ENCODE measurements around the gene APC.

DNA sequence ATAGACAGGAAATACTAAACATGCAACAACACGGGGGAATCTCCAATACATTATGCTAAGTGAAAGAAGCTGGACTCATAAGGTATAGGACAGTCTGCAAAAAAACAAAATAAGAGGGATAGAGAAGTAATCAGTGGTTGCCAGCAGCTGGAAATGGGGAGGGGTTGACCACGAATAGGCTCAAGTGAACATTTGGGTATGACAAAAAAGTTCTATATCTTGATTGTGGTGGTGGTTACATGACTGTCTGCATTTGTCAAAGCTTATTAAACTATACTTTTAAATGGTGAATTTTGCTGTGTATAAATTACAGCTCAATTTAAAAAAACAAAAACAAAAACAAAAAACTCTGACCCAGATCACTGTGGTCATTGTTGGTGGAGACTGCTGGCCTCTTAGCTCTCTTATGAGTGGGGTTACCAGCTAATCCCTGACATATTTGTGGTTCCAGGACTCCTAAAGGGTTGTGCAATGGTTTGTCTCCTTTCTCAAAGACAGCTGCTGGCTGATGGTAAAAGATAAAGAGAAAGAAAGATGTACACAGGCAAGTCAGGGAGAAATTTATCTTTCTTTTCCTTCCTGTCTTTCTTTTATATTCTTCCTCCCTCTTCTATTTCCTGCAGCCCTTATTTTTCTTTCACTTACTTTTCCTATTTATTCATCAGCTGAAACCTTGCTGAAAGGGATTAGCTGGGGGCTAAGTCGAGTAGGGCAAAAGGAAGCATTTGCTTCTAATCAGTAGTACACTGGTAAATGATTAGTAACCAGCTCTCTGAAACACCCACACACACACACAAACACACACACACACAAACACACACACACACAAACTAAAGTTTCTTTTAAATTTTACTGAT lies 42.6 kb upstream of the APC start:
- no peak for TF ChIP-seq EZH2phosphoT487 (IDR thresholded peaks at IDR 0.05; ENCODE audit: low read depth)
- TF ChIP-seq, protein P1, sequence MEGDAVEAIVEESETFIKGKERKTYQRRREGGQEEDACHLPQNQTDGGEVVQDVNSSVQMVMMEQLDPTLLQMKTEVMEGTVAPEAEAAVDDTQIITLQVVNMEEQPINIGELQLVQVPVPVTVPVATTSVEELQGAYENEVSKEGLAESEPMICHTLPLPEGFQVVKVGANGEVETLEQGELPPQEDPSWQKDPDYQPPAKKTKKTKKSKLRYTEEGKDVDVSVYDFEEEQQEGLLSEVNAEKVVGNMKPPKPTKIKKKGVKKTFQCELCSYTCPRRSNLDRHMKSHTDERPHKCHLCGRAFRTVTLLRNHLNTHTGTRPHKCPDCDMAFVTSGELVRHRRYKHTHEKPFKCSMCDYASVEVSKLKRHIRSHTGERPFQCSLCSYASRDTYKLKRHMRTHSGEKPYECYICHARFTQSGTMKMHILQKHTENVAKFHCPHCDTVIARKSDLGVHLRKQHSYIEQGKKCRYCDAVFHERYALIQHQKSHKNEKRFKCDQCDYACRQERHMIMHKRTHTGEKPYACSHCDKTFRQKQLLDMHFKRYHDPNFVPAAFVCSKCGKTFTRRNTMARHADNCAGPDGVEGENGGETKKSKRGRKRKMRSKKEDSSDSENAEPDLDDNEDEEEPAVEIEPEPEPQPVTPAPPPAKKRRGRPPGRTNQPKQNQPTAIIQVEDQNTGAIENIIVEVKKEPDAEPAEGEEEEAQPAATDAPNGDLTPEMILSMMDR (IDR thresholded peaks at IDR 0.05; ENCODE audit: low read depth, low read length) = no peak
